GM13977 (cell line): Measurements from ENCODE around the gene TM9SF2.

Experiments
- DNase-seq: peaks from one replicate; pipeline ENCODE4 v3.0.0; 2012; ENCODE audit warnings: low spot score
- CTCF ChIP-seq: IDR thresholded peaks from 2 replicates; pipeline ENCODE4 v1.5.1; 2012; ENCODE audit warnings: mild to moderate bottlenecking, control low read depth; ENCODE audit not compliant: insufficient read depth; ENCODE audit errors: extremely low read depth, missing control alignments
- in situ Hi-C: fragments of 300-500 bp; cut with MboI; formaldehyde crosslinking; loops from one replicate; pipeline ENCODE4 v1.12.0; 2022; ENCODE audit warnings: low sequenced_read_pairs, low pct_unique_long_range_greater_than_20kb, mixed read lengths, inconsistent platforms; ENCODE audit not compliant: unreplicated experiment

Gene TM9SF2

DNA sequence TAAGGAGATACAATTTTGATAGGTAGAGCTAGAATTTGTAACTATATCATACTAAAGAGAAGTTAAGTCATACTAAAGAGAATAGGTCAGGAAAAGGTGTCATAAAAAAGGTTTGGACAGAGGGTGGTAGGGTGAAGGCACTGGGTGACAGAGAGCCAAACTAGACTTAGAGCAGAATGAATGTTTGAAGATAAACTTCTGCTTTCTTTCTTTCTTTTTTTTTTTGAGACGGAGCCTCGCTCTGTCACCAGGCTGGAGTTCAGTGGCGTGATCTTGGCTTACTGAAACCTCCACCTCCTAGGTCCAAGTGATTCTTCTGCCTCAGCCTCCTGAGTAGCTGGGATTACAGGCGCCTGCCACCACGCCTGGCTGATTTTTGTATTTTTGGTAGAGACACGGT, 44.1 kb downstream of the TM9SF2 start:
- no peak for TF ChIP-seq CTCF
- no peak for DNase-seq
- in situ Hi-C loops: no loop called here

DNA sequence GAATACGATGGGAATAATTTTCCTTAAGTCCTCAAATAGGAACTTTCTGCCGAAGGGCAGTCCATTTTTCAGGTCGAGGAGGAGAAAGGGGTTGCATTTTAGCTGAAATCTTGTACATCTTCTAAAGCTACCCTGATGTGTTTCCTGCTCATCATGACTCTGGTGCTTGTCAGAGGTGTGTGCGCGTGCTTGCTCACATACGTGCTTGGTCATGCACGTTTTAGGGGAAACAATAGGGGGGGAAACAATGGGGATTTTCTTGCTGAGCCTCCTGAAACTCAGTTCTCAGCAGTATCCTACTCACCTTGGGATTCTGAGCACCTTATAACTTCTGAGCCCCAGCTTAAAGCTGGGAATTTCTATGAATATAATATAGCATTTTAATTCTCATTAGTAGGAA, 44.7 kb downstream of the TM9SF2 start:
- TF ChIP-seq CTCF: no peak
- DNase-seq: no peak
- in situ Hi-C loops: no loop called here

DNA sequence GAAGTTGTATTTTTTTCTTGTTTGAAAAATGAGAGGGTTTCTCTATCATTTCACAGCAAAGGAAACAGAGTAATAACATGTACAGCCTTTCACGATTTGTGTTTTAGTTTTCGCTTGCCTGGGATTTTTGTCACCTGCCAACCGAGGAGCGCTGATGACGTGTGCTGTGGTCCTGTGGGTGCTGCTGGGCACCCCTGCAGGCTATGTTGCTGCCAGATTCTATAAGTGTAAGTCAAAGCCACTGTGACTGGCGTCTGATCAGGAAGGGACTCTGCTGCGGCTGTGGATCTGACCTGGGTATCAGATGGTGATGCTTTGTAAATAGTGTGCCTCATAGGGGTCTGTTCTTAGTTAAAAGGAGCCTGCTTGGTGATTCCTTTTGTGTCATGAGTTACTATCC, 45.6 kb downstream of the TM9SF2 start:
- TF ChIP-seq CTCF: no peak
- in situ Hi-C loops: no loop called here
- no peak for DNase-seq

- in situ Hi-C loops: no loop called here
- no peak for DNase-seq
- no peak for TF ChIP-seq CTCF
Observed at GRCh38 chr13:99548448-99548847, 47.2 kb downstream of the TM9SF2 start.

GRCh38 chr13:99553033-99553432, 51.8 kb downstream of the TM9SF2 start:
- in situ Hi-C loops: no loop called here
- no peak for TF ChIP-seq CTCF
- DNase-seq: no peak

DNA sequence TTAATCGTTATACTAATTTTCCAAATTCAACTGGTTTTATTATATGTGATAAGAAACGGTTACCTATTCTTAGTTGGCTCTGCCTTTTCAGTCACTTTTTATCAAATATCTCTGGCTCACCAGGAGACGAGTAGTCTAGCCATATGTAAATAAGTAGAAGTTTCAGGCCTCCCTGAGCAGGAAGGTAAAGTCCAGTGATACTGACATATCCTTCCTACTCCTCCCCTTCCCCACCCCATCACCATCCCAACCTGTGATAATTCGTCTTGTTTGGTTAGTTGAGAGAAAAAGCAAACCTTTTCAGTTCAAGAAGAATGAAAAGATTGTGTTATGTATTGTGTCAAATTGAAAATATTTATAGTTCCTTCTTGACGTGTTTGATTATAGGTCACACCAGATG, 53.9 kb downstream of the TM9SF2 start:
- DNase-seq: no peak
- no peak for TF ChIP-seq CTCF
- in situ Hi-C loops: no loop called here

DNA sequence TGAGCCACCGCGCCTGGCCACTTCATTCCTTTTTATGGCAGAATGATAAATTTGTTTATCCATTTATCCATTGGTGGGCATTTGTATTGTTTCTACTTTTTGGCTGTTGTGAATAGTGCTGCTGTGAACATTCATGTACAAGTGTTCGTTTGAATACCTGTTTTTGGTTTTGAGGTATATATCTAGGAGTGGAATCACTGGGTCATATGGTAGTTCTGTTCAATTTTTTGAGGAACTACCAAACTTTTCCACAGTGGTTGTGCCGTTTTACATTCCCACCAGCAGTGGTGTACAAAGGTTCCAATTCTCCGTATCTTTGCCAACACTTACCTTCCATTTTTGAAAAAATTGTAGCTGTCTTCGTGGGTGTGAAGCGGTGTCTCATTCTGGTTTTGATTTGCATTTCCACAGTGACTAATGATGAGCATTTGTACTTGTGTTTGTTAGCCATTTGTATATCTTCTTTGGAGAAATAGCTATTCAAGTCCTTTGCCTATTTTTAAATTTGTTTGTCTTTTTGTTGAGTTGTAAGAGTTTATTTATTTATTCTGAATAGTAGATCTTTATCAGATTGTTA, 55.7 kb downstream of the TM9SF2 start:
- in situ Hi-C loops: no loop called here
- no peak for DNase-seq
- no peak for TF ChIP-seq CTCF
